Measurements from ENCODE around the gene EIF2A.

GRCh38 chr3:150547045-150547741, 606 bp downstream of the EIF2A start:
- TF ChIP-seq CTCF (conservative IDR thresholded peaks at IDR 0.05; ENCODE audit: low read length) (no peak), EZH2phosphoT487 (IDR thresholded peaks at IDR 0.05; ENCODE audit: borderline replicate concordance, low read depth, low read length) (no peak)

Measured in OCI-LY7 (cell line).